ENCODE measurements around the gene TMEM50A.
"Not testable (repeated sequence)": the region's sequence is repeated elsewhere in the genome, so short reads cannot be mapped to it uniquely, and the experiment has no call there.

Gene TMEM50A

DNA sequence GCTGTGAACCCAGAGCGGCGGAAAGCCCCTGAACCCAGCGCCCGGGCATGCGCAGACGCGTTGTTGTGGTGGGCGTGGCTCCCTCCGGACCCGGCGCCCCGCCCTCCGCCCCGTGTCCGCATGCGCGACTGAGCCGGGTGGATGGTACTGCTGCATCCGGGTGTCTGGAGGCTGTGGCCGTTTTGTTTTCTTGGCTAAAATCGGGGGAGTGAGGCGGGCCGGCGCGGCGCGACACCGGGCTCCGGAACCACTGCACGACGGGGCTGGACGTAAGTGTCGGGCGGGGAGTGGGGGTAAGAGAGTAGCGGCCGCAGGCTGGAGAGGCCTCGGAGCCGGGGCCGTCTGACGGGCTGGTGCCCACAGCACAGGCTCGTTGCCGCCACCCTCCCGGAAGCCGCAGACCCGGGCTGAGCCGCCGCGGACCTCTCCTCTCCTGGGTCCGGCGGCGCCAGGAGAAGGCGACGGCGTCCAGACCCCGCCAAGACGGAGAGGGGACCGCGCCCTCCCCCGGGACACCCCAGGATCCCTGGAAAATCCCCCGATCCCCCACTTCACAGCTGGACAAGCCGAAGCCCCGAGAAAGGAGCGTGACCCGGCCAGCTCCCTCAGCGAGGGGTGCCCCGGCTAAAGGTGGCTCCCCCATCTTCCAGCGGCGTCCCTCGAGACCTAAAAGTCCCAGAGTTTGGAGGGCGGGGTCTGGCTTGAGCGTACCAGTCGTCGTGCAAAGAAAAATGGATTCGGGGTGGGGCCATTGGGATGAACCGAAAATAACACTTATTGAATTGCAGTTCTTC lies at the start of gene TMEM50A:
Gene TMEM50A, plus strand, starts transcription at position 147 of the 794 bp plus-strand sequence. CDS start 2,153 bp downstream, outside the sequence.
- DNase-seq, result peak; percentile 92

DNA sequence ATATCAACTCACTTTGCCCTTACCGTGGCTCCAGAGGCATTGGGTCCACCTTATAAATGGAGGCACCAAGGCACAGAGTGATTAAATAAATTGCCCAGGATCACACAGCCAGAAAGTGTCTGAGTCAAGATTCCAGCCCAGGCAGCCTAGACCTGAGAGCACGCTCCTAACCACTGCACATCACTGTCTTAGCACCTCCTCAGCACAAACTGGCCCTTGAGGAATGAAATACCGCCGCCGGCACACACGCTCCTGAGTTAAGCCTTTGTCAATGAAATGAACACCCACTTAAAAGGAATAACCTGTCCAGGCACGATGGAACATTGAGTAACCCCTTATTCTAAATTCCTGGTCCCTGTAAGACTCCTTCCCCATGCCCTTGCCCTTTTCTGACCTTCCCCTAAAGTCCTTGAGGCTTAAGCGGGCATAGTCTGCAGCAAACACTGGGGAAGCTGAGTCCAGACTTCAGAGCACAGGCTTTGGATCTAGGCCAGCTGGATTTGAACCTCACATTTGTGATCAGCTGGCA lies 49.5 kb upstream of the TMEM50A start:
- DNase-seq, result not testable (repeated sequence)

DNA sequence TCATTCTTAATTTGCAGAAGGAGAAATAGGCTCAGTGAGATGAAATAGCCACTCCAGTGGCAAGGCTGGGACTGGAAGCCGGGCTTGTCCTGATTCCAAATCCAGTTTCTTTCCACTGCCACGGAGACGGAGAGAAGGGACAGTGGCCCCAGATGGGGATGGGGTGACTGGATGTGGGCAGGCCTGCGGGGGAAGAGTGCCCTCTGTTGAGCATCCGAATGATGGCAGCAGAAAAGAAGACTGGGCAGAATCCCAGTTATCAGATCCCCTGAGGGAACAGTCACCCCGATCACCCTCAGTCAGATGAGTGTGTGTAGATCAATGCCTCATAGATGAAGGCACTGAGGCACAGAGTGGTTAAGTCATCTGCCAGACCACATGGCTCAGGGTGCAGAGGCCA lies 48.1 kb upstream of the TMEM50A start:
- DNase-seq, result not testable (repeated sequence)

DNA sequence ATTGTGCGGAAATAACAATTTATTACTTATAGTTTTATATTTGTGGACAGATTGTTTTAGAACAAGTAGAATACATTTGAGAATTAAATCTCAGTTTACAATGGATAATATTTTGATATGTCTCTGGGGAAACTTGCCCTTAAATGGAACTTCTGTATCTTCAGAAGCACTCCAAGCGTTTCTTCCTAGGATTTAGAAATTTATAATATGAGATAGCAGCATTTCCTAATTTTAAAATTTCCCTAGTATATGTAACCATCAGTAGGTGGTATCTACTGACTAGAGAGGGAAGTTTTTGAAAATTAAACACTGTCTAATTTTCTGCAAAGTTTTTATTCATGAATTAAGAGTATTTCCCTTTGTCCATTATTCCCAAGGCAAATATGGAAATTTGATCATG lies 44.7 kb upstream of the TMEM50A start:
- DNase-seq, result not testable (repeated sequence)

DNA sequence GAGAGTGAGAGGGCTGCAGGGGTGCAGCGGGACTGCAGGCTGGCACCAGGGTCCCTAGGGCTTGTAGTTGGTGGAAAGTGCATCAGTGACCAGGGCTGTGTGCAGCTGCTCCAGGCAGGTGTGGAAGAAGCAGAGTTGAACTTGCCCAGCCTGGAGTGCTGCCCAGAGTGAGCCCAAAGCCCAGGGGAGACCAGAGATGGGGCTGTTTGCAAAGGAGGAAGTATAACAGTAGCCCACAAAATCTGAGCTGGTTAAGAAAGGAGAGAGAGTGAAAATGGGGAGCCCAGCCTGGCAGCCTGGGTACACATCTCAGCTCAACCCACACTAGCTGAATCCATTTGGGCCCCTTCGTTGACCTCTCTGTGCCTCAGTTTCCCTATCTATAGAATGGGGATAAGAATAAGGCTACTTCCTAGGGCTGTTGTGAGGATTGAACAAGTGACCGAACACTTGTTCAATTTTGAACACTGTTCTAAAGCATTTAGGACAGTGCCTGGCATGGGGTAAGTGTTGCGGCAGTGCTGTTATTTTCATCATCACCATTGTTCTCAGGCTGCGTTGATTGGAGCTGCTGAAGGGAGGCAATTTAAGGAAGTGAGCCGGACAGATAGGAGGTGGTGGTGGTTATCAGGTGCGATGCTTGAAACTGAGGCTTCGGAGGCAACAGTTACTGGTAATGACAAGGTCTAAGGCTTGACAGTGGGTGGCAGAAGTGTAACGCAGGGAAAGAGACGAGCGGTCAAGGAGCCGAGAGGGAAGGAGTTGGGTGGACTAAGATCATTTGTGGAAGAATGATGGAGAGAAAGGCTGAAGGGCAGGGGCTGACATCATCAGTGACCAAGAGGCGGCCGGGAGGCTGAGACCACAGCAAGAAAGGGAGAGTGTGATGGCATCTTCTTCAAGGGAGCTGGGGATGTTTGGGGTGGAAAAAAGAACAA lies 43.0 kb upstream of the TMEM50A start:
- DNase-seq, result not testable (repeated sequence)

DNA sequence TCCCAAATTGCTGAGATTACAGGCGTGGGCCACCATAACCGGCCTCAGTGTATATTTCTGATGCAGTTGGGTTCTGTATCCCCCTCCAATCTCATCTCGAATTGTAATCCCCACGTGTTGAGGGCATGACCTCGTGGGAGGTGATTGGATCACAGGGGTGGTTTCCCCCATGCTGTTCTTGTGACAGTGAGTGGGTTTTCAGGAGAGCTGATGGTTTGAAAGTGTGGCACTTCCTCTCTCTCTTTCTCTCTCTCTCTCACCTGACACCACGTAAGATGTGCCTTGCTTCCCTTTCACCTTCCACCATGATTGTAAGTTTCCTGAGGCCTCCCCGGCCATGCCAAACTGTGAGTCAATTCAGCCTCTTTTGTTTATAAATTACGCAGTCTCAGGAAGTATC lies 41.6 kb upstream of the TMEM50A start:
- not testable (repeated sequence) for DNase-seq

DNA sequence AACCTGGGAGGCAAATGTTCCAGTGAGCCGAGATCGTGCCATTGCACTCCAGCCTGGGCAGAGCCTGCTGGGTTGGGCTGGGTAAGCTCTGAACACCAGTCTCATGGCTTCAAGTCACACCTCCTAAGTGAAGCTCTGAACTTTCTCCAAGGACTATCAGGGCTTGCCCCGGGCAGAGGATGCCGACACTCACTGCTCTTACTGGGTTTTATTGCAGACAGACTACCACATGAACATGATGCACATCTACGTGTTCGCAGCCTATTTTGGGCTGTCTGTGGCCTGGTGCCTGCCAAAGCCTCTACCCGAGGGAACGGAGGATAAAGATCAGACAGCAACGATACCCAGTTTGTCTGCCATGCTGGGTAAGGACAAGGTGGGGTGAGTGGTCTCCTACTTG lies 37.4 kb upstream of the TMEM50A start:
- DNase-seq, result not testable (repeated sequence)

DNA sequence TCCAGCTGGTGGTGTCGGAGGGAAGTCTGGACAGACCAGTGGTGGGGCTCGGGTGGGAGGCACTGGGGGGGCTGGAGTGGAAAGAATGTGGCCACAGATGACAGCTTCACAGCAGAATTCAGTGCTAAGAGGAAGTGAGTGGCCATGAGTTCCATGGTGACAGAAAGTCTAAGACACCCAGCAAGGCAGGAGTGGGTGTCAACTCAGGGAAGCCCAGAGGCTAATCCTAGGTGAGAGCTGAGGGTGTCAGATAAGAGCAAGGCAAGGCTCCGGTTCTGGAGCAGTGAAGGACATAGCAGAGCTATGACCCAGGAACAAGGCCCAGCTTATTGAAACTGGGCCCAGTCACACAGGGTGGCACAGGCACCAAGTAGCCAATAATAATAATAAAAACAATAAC lies 35.8 kb upstream of the TMEM50A start:
- DNase-seq, result not testable (repeated sequence)

DNA sequence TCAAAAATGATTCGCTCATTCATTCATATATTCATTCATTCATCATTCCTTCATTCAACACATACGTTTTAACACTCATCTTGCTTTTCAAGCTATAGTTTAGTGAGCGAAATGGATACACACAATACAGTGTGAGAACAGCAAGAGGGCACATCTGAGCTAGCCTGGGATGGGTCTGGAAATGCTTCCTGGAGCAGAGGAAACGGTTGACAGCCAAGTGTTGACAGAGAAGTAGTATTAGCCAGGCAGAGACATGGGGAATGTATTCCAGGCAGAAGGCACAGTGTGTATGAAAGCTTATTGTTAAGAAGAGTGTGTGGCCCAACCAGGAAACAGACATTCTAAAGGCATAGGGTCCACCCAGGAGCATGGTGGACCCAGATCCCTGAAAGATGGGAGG lies 33.2 kb upstream of the TMEM50A start:
- not testable (repeated sequence) for DNase-seq

DNA sequence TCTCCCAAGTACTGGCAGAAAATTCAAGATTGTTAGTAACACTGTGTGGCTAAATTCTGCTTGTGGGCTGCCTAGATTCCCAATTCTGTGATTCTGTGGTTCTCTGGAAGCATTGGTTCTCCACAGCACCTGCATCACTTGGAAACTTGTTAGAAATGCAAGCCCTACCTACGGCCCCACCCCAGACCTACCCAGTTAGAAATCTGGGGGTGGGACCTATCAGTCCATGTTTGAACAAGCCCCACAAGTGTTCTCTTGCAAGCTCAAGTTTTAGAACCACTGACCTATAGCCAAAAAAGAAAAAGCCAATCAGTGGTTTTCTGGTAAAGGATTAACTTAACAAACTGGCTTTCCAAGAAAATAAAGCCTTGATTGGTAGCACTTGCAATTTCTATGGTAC lies 30.0 kb upstream of the TMEM50A start:
- not testable (repeated sequence) for DNase-seq

DNA sequence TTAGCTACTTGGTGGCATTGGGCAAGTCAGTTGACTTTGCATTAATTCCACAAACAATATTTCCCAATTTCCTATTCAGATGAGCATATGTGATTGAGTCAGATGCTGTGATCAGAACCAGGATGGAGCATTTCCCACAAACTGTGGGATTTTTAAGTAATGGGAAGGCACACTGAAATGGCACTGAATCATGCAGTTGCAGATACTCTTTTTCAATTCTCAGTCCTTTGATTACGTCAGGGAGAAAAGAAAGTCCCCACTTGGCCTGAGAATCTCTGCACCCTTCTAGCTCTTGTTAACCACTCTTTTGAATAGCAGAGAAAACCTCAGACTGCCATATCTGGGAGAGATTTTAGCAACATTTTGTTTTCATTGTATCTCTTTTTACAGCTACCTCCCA lies 29.0 kb upstream of the TMEM50A start:
- DNase-seq, result not testable (repeated sequence)

DNA sequence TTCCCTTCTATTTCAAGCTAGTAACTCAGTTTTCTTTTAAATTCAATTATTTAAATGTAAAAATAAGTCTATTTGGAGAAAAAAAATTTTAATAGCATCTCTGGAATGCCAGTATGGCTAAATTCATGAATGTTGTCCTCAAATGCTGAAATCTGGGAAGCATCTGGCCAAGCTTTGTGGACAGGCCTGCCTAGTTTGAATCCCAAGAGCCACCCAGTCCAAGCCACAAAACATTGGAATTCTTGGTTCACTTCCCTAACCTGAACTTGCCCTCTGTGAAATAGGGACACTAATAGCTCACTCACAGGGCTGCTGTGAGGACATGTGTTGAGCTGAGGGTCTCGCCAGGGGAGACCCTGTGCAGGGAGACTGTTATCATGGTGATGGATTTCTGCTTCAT lies 28.6 kb upstream of the TMEM50A start:
- not testable (repeated sequence) for DNase-seq

DNA sequence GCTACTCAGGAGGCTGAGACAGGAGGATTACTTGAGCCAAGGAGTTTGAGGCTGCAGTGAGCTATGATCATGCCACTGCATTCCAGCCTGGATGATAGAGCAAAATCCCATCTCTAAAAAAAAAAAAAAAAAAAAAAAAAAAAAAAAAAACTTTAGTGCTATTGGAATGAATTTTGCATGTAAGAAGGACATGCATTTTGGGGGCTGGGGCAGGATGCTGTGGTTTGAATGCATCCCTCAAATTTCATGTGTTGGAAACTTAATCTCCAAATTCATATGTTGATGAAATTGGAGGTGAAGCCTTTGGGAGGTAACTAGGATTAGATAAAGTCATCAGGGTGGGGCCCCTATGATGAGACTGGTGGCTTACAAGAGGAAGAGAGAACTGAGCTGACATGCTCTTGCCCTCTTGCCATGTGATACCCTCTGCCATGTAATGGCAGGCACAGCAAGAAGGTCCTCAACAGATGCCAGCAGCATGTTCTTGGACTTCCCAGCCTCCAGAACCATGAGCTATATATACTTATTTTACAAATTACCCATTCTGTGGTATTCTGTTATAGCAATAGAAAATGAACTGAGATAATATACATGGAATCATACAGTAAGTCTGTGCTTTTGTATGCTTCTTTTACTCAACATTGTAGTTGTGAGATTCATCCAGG lies 25.2 kb upstream of the TMEM50A start:
- peak; percentile 23 for DNase-seq

DNA sequence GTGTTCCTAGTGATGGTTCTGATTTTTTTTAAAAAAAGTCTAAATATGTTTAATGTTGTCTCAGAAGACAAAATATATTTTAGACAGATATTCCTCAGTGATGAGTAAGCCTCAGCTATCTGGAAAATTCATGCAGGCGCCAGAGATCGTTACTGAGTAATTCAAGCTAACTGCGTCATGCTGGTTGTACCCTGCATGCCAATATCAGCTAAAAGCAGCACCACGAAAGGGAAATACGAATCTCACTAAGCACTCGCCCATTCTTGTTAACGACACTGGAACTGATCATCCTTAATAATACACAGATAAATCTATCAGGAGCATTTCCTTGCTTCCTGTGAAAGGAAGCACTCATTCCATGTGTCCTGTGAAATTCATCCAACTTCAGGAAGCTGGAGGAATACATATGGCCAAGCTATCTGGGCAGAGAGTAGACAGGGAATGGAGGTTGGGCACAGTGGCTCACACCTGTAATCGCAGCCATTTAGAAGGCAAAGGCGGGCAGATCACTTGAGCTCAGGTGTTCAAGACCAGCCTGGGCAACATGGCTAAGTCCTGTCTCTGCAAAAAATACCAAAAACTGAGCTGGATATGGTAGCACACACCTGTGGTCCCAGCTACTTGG lies 17.7 kb upstream of the TMEM50A start:
- DNase-seq, result peak; percentile 40

DNA sequence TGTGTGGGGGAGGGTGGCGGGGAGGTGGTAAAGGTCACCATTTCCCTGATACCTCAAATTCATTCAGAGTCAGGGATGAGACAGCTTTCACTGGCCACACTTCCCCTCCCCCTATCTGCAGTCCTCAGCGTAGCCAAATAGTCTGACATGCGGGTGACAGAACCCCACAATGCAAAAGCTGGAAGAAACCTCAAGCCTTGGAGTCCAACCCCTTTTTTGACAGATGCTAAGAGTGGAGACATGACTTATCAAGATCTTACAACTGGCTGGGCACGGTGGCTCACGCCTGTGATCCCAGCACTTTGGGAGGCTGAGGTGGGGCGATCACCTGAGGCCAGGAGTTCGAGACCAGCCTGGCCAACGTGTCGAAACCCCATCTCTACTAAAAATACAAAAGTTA lies 16.0 kb upstream of the TMEM50A start:
- peak; percentile 51 for DNase-seq

DNA sequence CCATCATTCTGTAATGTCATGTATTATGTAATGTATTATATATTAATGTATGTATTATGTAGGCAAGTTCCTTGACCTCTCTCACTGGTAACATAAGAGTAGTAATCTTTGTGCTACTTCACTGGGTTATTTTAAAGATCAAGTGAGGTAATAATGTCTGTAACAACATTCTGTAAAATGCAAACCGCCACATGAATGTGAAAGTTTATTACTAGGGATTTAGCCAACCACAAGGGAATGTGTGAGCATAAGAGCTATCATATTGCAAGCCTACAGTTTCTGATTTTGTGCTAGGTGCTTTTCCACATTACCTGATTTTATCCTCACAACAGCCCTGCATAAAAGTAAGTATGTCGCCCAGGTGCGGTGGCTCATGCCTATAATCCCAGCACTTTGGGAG lies 13.7 kb upstream of the TMEM50A start:
- not testable (repeated sequence) for DNase-seq

DNA sequence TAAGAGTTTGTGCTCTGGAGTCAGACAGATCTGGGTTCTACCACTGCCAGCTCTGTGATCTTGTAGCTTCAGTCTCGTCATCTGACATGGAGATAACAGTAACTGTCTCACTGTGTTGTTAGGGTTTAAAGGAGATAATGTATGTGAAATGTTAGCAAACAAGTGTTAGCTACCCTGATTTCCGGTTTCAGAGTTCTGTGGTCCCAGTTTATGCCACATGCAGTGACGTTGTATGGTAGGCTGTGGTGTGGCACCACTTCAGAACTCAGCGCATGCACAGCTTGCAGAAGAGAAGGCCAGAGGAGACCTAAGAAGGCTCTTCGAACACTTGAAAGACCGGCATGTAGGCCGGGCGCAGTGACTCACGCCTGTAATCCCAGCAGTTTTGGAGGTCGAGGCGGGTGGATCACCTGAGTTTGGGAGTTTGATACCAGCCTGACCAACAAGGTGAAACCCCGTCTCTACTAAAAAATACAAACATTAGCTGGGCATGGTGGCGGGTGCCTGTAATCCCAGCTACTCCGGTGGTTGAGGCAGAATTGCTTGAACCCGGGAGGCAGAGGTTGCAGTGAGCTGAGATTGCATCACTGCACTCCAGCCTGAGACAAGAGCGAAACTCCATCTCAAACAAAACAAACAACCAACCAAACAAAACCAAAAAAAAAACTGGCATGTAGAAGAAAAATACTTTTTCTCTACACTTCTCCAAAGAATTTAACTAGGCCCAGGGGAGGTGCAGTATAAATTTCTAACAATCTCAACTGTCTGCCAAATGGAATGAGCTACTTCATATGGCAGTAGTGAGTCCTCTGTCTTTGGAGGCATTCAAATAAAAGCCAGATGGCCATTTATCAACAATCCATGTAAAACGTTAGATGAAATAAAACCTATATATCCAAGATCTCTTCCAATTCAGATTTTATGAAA lies 10.0 kb upstream of the TMEM50A start:
- DNase-seq, result not testable (repeated sequence)

DNA sequence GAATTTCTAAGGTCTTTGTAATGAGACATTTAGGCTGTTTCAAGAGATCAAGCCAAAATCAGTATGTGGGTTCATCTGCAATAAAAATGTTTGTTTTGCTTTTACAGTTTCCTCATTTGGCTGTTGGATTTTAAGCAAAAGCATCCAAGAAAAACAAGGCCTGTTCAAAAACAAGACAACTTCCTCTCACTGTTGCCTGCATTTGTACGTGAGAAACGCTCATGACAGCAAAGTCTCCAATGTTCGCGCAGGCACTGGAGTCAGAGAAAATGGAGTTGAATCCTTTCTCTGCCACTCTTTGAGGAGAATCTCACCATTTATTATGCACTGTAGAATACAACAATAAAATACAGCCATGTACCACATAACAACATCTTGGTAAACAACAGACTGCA lies 9.3 kb upstream of the TMEM50A start:
- not testable (repeated sequence) for DNase-seq

DNA sequence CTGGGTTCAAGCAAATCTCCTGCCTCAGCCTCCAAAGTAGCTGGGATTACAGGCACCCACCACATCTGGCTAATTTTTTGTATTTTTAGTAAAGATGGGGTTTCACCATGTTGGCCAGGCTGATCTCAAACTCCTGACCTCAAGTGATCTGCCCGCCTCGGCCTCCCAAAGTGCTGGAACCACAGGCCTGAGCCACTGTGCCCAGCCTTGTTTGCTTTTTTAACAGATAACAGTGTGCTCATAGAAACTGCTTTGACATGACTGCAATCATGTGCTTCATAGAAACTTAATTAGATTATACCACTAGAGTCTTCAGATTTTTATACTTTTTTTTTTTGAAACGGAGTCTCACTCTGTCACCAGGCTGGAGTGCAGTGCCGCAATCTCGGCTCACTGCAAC lies 8.8 kb upstream of the TMEM50A start:
- DNase-seq, result not testable (repeated sequence)

DNA sequence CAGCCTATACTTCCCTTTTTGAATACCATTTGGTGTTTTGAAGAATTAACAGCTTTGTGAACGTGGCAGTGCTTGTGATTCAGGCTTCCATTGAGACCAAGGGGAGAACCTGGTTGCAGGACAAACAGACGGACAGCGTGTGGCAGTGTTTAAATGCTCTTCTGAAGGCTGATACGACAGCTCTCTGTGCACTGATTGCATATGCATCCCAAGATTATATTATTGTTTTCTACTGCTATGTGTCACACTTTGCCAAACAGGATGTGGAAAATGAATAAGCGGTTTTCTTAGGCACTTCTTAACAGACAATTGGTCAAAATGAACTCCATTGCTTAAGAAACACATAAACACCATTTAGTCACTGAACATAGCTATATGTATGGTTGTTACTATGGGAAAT lies 8.2 kb upstream of the TMEM50A start:
- DNase-seq, result peak; percentile 39

DNA sequence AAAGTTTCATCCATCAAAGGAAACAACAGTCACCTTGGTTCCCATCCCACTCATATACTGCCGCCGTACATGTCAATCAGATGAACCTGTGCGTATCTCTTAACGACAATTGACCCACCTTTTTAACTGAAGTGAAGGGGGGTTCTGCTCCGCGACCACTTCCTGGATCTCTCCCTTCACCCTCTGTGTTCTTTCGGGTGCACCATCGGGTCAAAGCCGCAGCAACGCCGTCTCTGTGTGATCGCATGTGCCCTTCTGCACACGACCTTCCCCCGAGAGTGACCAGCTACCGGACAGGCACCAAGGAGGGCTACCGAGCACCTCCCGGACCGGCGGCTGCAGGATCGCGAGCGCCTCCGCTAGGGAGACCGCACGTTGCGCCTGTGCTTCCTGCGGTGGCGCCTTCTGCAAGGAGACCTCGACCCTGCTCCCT lies 1.2 kb upstream of the TMEM50A start:
- peak; percentile 35 for DNase-seq
